Gastrocnemius medialis (tissue), 4 donors: ENCODE data around the gene ZNF180. TPM values are rescaled to one million over a fixed set of nuclear protein-coding genes. Genes with fewer than 3 reads are reported as not detected.
A peak's percentile ranks its signal among the peaks of the same experiment; 100 is the strongest.

Source experiments
- ATAC-seq, 2 donors: fragments of 150-250 bp; one replicate each; pipeline ENCODE4 v1.9.1; 2016
- DNase-seq, 2 donors: peaks; one replicate each; pipeline ENCODE4 v3.0.0-alpha.2; 2019
- H3K27ac ChIP-seq, 4 donors: fragments of 200-600 bp; sonication (generic); 1 replicate in 1 of 4; 2 replicates in 3 of 4; pipeline ENCODE4 v1.5.1; 2016 to 2018; ENCODE audit warnings: mild to moderate bottlenecking in 2 of 4, moderate library complexity in 1 of 4
- H3K27me3 ChIP-seq, 3 donors: fragments of 200-600 bp; sonication (generic) in 2 of 3; 1 replicate in 1 of 3; 2 replicates in 2 of 3; pipeline versions ENCODE4 v1.5.1 to v1.6.0; 2016 to 2019; ENCODE audit warnings: mild to moderate bottlenecking in 1 of 3, moderate library complexity in 1 of 3
- H3K36me3 ChIP-seq, 2 donors: fragments of 200-600 bp; sonication (generic) in 1 of 2; one replicate each; pipeline ENCODE4 v1.5.1; 2017 to 2018
- H3K4me1 ChIP-seq, 2 donors: fragments of 200-600 bp; sonication (generic) in 1 of 2; one replicate each; pipeline ENCODE4 v1.5.1; 2016 to 2017; ENCODE audit warnings: mild to moderate bottlenecking in 2 of 2
- H3K4me3 ChIP-seq, 4 donors: fragments of 200-600 bp; sonication (generic) in 3 of 4; 1 replicate in 1 of 4; 2 replicates in 3 of 4; pipeline ENCODE4 v1.5.1; 2016 to 2019; ENCODE audit warnings: mild to moderate bottlenecking in 2 of 4
- H3K9me3 ChIP-seq, 3 donors: fragments of 200-600 bp; sonication (generic) in 2 of 3; 1 replicate in 1 of 3; 2 replicates in 2 of 3; pipeline ENCODE4 v1.5.1; 2016 to 2019
- POLR2A ChIP-seq, 2 donors: fragments of 450-650 bp; IDR thresholded peaks; one replicate each; pipeline ENCODE4 v1.6.1; 2017; ENCODE audit warnings: antibody characterized with exemption in 2 of 2, mild to moderate bottlenecking in 2 of 2, moderate library complexity in 2 of 2
- in situ Hi-C, 4 donors: fragments of 200-750 bp; cut with MboI; loops; one replicate each; pipeline versions ENCODE4 v1.15.0 to v1.8.0; 2017; ENCODE audit warnings: low sequenced_read_pairs in 4 of 4
- intact Hi-C: fragments of 100-400 bp; cut with DNase I; formaldehyde crosslinking; loops from one replicate; pipeline ENCODE4 v1.15.1; 2023; ENCODE audit warnings: low total_unique reads
- total RNA-seq, 4 donors: library from RNA; depleted of rRNA; stranded (reverse); fragments of >200 nt; gene quantifications; one replicate each; pipeline versions ENCODE4 v1.1.0 to v1.2.3, GENCODE V29; 2016
- TF ChIP-seq, protein P1 (sequence below), 5 experiments: fragments of 450-650 bp in 3 of 5; fragments of 200-600 bp in 2 of 5; sonication (generic) in 2 of 5; IDR thresholded peaks in 4 of 5; conservative IDR thresholded peaks in 1 of 5; 1 replicate in 4 of 5; 2 replicates in 1 of 5; pipeline ENCODE4 v1.5.1; 2016 to 2019; ENCODE audit warnings: antibody characterized with exemption in 5 of 5, mild to moderate bottlenecking in 3 of 5, moderate library complexity in 3 of 5

Gene ZNF180
- total RNA-seq, 4 donors from 2014 or later = 2.1 to 17.4 (median 5.1) TPM

DNA sequence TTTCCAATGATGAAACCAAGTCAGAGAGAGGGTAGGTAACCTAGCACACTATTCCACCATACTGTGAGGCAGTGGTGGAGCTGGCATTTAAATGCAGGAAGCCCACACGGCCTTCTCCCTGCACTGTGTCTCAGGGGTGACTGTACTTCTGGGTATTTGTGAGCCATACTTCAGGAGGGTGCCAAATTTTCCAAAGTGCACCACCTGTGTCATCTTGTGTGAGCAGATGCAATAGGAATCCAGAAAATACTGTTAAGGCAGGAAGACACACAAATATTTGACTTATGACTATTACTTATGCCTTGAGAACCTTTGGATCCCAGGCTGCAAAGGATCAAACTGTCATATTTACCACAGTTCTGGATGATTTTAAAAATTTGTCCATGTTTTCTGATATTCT, 69.4 kb downstream of the ZNF180 start:
- no peaks in the 10 kb centered on the region for H3K27me3 ChIP-seq
- intact Hi-C loops (no loop called here), in situ Hi-C loops (no loop called here)
- TF ChIP-seq, protein P1, sequence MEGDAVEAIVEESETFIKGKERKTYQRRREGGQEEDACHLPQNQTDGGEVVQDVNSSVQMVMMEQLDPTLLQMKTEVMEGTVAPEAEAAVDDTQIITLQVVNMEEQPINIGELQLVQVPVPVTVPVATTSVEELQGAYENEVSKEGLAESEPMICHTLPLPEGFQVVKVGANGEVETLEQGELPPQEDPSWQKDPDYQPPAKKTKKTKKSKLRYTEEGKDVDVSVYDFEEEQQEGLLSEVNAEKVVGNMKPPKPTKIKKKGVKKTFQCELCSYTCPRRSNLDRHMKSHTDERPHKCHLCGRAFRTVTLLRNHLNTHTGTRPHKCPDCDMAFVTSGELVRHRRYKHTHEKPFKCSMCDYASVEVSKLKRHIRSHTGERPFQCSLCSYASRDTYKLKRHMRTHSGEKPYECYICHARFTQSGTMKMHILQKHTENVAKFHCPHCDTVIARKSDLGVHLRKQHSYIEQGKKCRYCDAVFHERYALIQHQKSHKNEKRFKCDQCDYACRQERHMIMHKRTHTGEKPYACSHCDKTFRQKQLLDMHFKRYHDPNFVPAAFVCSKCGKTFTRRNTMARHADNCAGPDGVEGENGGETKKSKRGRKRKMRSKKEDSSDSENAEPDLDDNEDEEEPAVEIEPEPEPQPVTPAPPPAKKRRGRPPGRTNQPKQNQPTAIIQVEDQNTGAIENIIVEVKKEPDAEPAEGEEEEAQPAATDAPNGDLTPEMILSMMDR (IDR thresholded peaks at IDR 0.05 in 4 of 5, conservative IDR thresholded peaks at IDR 0.05 in 1 of 5) = no peak
- TF ChIP-seq POLR2A (IDR thresholded peaks at IDR 0.05) = no peak
- no peak overlapping the region for H3K27ac ChIP-seq
- peak overlapping the region in 1 of 4 donors; percentile 13 for H3K4me3 ChIP-seq
- ATAC-seq = no peak
- DNase-seq = no peak
- H3K4me1 ChIP-seq = no peaks in the 10 kb centered on the region
- peaks cover 3 to 48% (median 15%) of the 10 kb centered on the region in 3 donors for H3K9me3 ChIP-seq
- peaks cover 0 to 60% of the 10 kb centered on the region in 2 donors for H3K36me3 ChIP-seq

Other genes starting within 250 kb of the ZNF180 start
- gene ZNF233, start 240.6 kb downstream of the ZNF180 start, total RNA-seq = 1 to 10 TPM in 3 of 4 donors, under 1 TPM in 1; 0.93 to 3.5 (median 1.5) TPM
- gene ZNF235, start 195.5 kb downstream of the ZNF180 start, total RNA-seq = 1 to 10 TPM; 1.9 to 3.3 (median 2.1) TPM
- 1 to 10 TPM in 3 of 4 donors, under 1 TPM in 1; 0.78 to 4.0 (median 1.6) TPM for gene ZNF112, start 143.8 kb downstream of the ZNF180 start, total RNA-seq
- 1 to 10 TPM in 1 of 4 donors, under 1 TPM in 3; 0.61 to 1.0 (median 0.69) TPM for gene ZNF285, start 98.9 kb downstream of the ZNF180 start, total RNA-seq
- gene ZNF229, start 52.0 kb downstream of the ZNF180 start, total RNA-seq = 1 to 10 TPM in 1 of 4 donors, under 1 TPM in 3; 0.66 to 1.6 (median 0.89) TPM
- not detected for gene CEACAM20, start 29.2 kb upstream of the ZNF180 start, total RNA-seq
- gene IGSF23, start 113.0 kb upstream of the ZNF180 start, total RNA-seq = not detected
- 10 to 100 TPM; 27.3 to 60.2 (median 33.9) TPM for gene PVR, start 143.4 kb upstream of the ZNF180 start, total RNA-seq
- 1 to 10 TPM; 2.0 to 8.5 (median 3.7) TPM for gene CEACAM19, start 171.0 kb upstream of the ZNF180 start, total RNA-seq
- not detected for gene CEACAM16, start 198.6 kb upstream of the ZNF180 start, total RNA-seq
- gene BCL3, start 248.2 kb upstream of the ZNF180 start, total RNA-seq = 10 to 100 TPM in 1 of 4 donors, 1 to 10 TPM in 3; 7.2 to 15.7 (median 8.5) TPM